Gastrocnemius medialis (tissue), 4 donors: ENCODE measurements around the gene POLN. TPM values are rescaled to one million over a fixed set of nuclear protein-coding genes. Genes with fewer than 3 reads are reported as not detected.

ENCODE experiments used
- ATAC-seq, 2 donors: fragments of 150-250 bp; one replicate each; pipeline ENCODE4 v1.9.1; 2016
- DNase-seq, 2 donors: peaks; one replicate each; pipeline ENCODE4 v3.0.0-alpha.2; 2019
- H3K27ac ChIP-seq, 4 donors: fragments of 200-600 bp; sonication (generic); 1 replicate in 1 of 4; 2 replicates in 3 of 4; pipeline ENCODE4 v1.5.1; 2016 to 2018; ENCODE audit warnings: mild to moderate bottlenecking in 2 of 4, moderate library complexity in 1 of 4
- H3K27me3 ChIP-seq, 3 donors: fragments of 200-600 bp; sonication (generic) in 2 of 3; 1 replicate in 1 of 3; 2 replicates in 2 of 3; pipeline versions ENCODE4 v1.5.1 to v1.6.0; 2016 to 2019; ENCODE audit warnings: mild to moderate bottlenecking in 1 of 3, moderate library complexity in 1 of 3
- H3K36me3 ChIP-seq, 2 donors: fragments of 200-600 bp; sonication (generic) in 1 of 2; one replicate each; pipeline ENCODE4 v1.5.1; 2017 to 2018
- H3K4me1 ChIP-seq, 2 donors: fragments of 200-600 bp; sonication (generic) in 1 of 2; one replicate each; pipeline ENCODE4 v1.5.1; 2016 to 2017; ENCODE audit warnings: mild to moderate bottlenecking in 2 of 2
- H3K4me3 ChIP-seq, 4 donors: fragments of 200-600 bp; sonication (generic) in 3 of 4; 1 replicate in 1 of 4; 2 replicates in 3 of 4; pipeline ENCODE4 v1.5.1; 2016 to 2019; ENCODE audit warnings: mild to moderate bottlenecking in 2 of 4
- H3K9me3 ChIP-seq, 3 donors: fragments of 200-600 bp; sonication (generic) in 2 of 3; 1 replicate in 1 of 3; 2 replicates in 2 of 3; pipeline ENCODE4 v1.5.1; 2016 to 2019
- CTCF ChIP-seq, 5 experiments: fragments of 450-650 bp in 3 of 5; fragments of 200-600 bp in 2 of 5; sonication (generic) in 2 of 5; IDR thresholded peaks in 4 of 5; conservative IDR thresholded peaks in 1 of 5; 1 replicate in 4 of 5; 2 replicates in 1 of 5; pipeline ENCODE4 v1.5.1; 2016 to 2019; ENCODE audit warnings: antibody characterized with exemption in 5 of 5, mild to moderate bottlenecking in 3 of 5, moderate library complexity in 3 of 5
- POLR2A ChIP-seq, 2 donors: fragments of 450-650 bp; IDR thresholded peaks; one replicate each; pipeline ENCODE4 v1.6.1; 2017; ENCODE audit warnings: antibody characterized with exemption in 2 of 2, mild to moderate bottlenecking in 2 of 2, moderate library complexity in 2 of 2
- in situ Hi-C, 4 donors: fragments of 200-750 bp; cut with MboI; loops; one replicate each; pipeline versions ENCODE4 v1.15.0 to v1.8.0; 2017; ENCODE audit warnings: low sequenced_read_pairs in 4 of 4
- intact Hi-C: fragments of 100-400 bp; cut with DNase I; formaldehyde crosslinking; loops from one replicate; pipeline ENCODE4 v1.15.1; 2023; ENCODE audit warnings: low total_unique reads
- total RNA-seq, 4 donors: library from RNA; depleted of rRNA; stranded (reverse); fragments of >200 nt; gene quantifications; one replicate each; pipeline versions ENCODE4 v1.1.0 to v1.2.3, GENCODE V29; 2016

The POLN gene
- total RNA-seq, 4 donors from 2014 or later, result 0.71 to 2.0 (median 0.86) TPM; not detected in 1

DNA sequence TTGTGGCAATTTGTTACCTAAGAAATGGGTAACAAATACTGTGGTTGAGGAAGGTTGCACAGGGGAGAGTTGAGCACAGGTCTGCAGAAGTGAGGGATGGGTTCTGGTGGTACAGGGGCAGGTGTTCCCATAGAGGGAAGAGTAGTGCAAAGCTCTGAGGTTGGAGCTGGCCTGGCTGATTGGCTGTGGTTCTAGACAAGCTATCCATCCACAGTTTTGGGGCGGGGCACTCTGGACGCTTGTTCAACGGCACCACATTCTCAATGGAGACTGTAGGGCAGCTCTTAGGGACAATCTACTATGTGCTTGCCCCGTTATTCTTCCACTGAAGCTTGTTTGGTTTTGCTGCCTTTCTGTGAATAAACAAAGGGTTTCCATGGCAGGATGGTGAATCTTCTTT is 147.4 kb downstream of the POLN start:
- no peaks in the 10 kb centered on the region for H3K4me1 ChIP-seq
- H3K27me3 ChIP-seq, result no peaks in the 10 kb centered on the region
- no peaks in the 10 kb centered on the region for H3K9me3 ChIP-seq
- ATAC-seq (no peak), DNase-seq (no peak)
- H3K4me3 ChIP-seq, result no peak overlapping the region
- intact Hi-C loops (no loop called here), in situ Hi-C loops (no loop called here)
- TF ChIP-seq POLR2A (IDR thresholded peaks at IDR 0.05), result no peak
- H3K27ac ChIP-seq, result no peak overlapping the region
- no peaks in the 10 kb centered on the region for H3K36me3 ChIP-seq

GRCh38 chr4:2093265-2093664 is 148.7 kb downstream of the POLN start:
- no peak for DNase-seq
- intact Hi-C loops (no loop called here), in situ Hi-C loops (no loop called here)
- TF ChIP-seq CTCF (IDR thresholded peaks at IDR 0.05 in 4 of 5, conservative IDR thresholded peaks at IDR 0.05 in 1 of 5), result no peak
- no peak for TF ChIP-seq POLR2A (IDR thresholded peaks at IDR 0.05)
- Histone ChIP-seq H3K27ac (no peak overlapping the region), H3K27me3 (no peaks in the 10 kb centered on the region), H3K36me3 (no peaks in the 10 kb centered on the region), H3K9me3 (no peaks in the 10 kb centered on the region), H3K4me3 (no peak overlapping the region), H3K4me1 (no peaks in the 10 kb centered on the region)
- no peak for ATAC-seq

- H3K36me3 ChIP-seq, result no peaks in the 10 kb centered on the region
- H3K4me1 ChIP-seq, result no peaks in the 10 kb centered on the region
- ATAC-seq, result no peak
- intact Hi-C loops (no loop called here), in situ Hi-C loops (no loop called here)
- no peak overlapping the region for H3K27ac ChIP-seq
- no peak overlapping the region for H3K4me3 ChIP-seq
- no peaks in the 10 kb centered on the region for H3K9me3 ChIP-seq
- TF ChIP-seq POLR2A (IDR thresholded peaks at IDR 0.05) (no peak), CTCF (IDR thresholded peaks at IDR 0.05 in 4 of 5, conservative IDR thresholded peaks at IDR 0.05 in 1 of 5) (no peak)
- no peak for DNase-seq
- H3K27me3 ChIP-seq, result no peaks in the 10 kb centered on the region
These were observed 149.3 kb downstream of the POLN start for GRCh38 chr4:2092669-2093053.

DNA sequence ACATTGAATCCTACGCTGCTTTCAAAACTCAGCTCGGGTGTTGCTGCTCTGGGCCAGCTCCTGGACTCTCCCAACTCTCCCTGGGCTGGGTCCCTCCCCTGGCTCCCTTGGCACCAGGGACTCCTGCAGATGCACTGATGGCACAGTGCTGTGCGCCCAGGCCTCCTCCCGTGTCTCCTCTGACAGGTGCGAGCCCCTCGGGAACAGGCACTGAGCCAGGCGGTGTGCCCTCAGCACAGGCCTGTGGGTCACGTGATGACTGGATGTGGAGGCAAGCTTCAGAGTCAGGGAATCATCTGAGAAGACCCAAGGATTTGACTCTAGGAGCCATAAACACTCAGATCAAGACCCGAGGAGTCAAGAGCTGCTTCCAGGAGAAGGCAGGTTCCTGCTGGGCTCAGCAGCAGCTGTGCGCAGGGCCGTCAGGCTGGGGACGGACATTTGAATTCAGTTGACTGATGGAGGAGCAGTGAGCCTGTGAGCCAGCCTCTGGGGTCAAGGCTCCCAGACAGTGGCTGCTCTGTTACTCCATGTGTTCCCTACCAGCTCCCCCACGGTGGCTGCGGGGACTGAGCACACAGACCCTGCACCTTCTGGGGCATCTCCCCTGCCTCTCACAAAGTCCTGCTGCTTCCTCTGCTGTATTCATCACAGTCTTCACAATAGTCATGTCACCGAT is 149.8 kb downstream of the POLN start:
- in situ Hi-C loops (no loop called here), intact Hi-C loops (no loop called here)
- Histone ChIP-seq H3K4me1 (no peaks in the 10 kb centered on the region), H3K36me3 (no peaks in the 10 kb centered on the region), H3K27me3 (no peaks in the 10 kb centered on the region), H3K27ac (no peak overlapping the region), H3K4me3 (no peak overlapping the region), H3K9me3 (no peaks in the 10 kb centered on the region)
- ATAC-seq (no peak), DNase-seq (no peak)
- TF ChIP-seq POLR2A (IDR thresholded peaks at IDR 0.05), result no peak
- TF ChIP-seq CTCF (IDR thresholded peaks at IDR 0.05 in 4 of 5, conservative IDR thresholded peaks at IDR 0.05 in 1 of 5), result no peak

DNA sequence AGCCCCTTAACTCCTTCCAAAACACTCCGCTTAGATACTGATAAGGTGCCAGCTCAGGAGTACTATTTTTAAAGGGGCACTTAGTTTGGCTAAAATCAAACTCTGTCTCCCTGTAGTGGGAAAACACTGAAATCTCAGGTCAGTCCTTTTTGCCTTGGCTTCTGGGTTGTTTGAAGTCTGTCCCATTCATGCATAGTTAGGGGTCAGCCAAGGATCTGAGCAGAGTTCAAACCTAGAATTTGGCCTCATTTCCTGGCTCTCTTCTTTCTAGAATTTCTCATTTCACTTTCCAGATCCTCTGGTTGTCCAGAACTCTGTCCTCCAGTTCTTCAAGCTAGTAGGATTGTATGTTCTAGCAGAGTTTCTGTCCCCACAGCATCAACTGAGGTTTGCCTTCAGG is 151.3 kb downstream of the POLN start:
- Histone ChIP-seq H3K27ac (no peak overlapping the region), H3K9me3 (no peaks in the 10 kb centered on the region), H3K4me1 (no peaks in the 10 kb centered on the region), H3K4me3 (no peak overlapping the region), H3K27me3 (no peaks in the 10 kb centered on the region), H3K36me3 (no peaks in the 10 kb centered on the region)
- DNase-seq (no peak), ATAC-seq (no peak)
- intact Hi-C loops (no loop called here), in situ Hi-C loops (no loop called here)
- TF ChIP-seq CTCF (IDR thresholded peaks at IDR 0.05 in 4 of 5, conservative IDR thresholded peaks at IDR 0.05 in 1 of 5) (no peak), POLR2A (IDR thresholded peaks at IDR 0.05) (no peak)
